Ishikawa (cell line): ENCODE measurements around the gene C16orf89.
"Not testable (repeated sequence)": the region's sequence is repeated elsewhere in the genome, so short reads cannot be mapped to it uniquely, and the experiment has no call there.

Experiments used
- EP300 ChIP-seq: IDR thresholded peaks from 2 replicates; pipeline ENCODE4 v1.6.1; 2012; ENCODE audit warnings: borderline replicate concordance
- TAF1 ChIP-seq: IDR thresholded peaks from 2 replicates; pipeline ENCODE4 v1.6.1; 2012; ENCODE audit warnings: low read depth, mild to moderate bottlenecking

- not testable (repeated sequence) for TF ChIP-seq EP300
- peak; percentile 62 for TF ChIP-seq TAF1
These were observed 31.9 kb upstream of the C16orf89 start, which contains the start of gene EEF2KMT for GRCh38 chr16:5097470-5098220.
